PC-3 (cell line): Measurements from ENCODE around the gene PPP6R2.

Experiments
- EZH2 ChIP-seq: fragments of 300-600 bp; sonication (generic); IDR thresholded peaks from one replicate; pipeline ENCODE4 v1.6.1; 2017; ENCODE audit warnings: antibody characterized with exemption, mild to moderate bottlenecking, low read length; ENCODE audit not compliant: unreplicated experiment
- EZH2phosphoT487 ChIP-seq: fragments of 300-600 bp; sonication (generic); IDR thresholded peaks from 2 replicates; pipeline ENCODE4 v1.6.1; 2018; ENCODE audit warnings: mild to moderate bottlenecking, antibody characterized with exemption, low read length, borderline replicate concordance
- TF ChIP-seq, protein P1 (sequence below): fragments of 300-600 bp; sonication (generic); conservative IDR thresholded peaks from 2 replicates; pipeline ENCODE4 v1.5.1; 2017; ENCODE audit warnings: antibody characterized with exemption, low read depth, mild to moderate bottlenecking, low read length

- TF ChIP-seq, protein P1, sequence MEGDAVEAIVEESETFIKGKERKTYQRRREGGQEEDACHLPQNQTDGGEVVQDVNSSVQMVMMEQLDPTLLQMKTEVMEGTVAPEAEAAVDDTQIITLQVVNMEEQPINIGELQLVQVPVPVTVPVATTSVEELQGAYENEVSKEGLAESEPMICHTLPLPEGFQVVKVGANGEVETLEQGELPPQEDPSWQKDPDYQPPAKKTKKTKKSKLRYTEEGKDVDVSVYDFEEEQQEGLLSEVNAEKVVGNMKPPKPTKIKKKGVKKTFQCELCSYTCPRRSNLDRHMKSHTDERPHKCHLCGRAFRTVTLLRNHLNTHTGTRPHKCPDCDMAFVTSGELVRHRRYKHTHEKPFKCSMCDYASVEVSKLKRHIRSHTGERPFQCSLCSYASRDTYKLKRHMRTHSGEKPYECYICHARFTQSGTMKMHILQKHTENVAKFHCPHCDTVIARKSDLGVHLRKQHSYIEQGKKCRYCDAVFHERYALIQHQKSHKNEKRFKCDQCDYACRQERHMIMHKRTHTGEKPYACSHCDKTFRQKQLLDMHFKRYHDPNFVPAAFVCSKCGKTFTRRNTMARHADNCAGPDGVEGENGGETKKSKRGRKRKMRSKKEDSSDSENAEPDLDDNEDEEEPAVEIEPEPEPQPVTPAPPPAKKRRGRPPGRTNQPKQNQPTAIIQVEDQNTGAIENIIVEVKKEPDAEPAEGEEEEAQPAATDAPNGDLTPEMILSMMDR, result no peak
- TF ChIP-seq EZH2 (no peak), EZH2phosphoT487 (no peak)
Observed at GRCh38 chr22:50301581-50301991, 41.5 kb upstream of the PPP6R2 start.
